COLO668 (cell line): ENCODE results near the gene ERCC4.

ENCODE experiments used
- DNase-seq: peaks from one replicate; lab custom pipeline; 2025; ENCODE audit not compliant: unreplicated experiment; lab: John Stamatoyannopoulos, UW

The ERCC4 gene

GRCh38 chr16:13992322-13992721, 72.4 kb downstream of the ERCC4 start:
- DNase-seq: no peak

GRCh38 chr16:13992976-13993375, 73.0 kb downstream of the ERCC4 start:
- no peak for DNase-seq

GRCh38 chr16:13994239-13995106, 74.5 kb downstream of the ERCC4 start:
- peak; percentile 41 for DNase-seq

- no peak for DNase-seq
These were observed 75.2 kb downstream of the ERCC4 start for GRCh38 chr16:13995194-13995593.

- no peak for DNase-seq
These were observed 76.9 kb downstream of the ERCC4 start for GRCh38 chr16:13996778-13997288.

GRCh38 chr16:13997526-13997925, 77.6 kb downstream of the ERCC4 start:
- DNase-seq: no peak

GRCh38 chr16:13997933-13998332, 78.0 kb downstream of the ERCC4 start:
- DNase-seq: peak; percentile 81

GRCh38 chr16:13999071-13999894, 79.3 kb downstream of the ERCC4 start:
- no peak for DNase-seq

- DNase-seq: no peak
These were observed 80.0 kb downstream of the ERCC4 start for GRCh38 chr16:13999895-14000425.

GRCh38 chr16:14001521-14001920, 81.6 kb downstream of the ERCC4 start:
- no peak for DNase-seq
